SJCRH30 (cell line): Measurements from ENCODE around the gene ITPKB. TPM values are rescaled to one million over a fixed set of nuclear protein-coding genes. Genes with fewer than 3 reads are reported as not detected.
A peak's percentile ranks its signal among the peaks of the same experiment; 100 is the strongest.
"Not testable (repeated sequence)": the region's sequence is repeated elsewhere in the genome, so short reads cannot be mapped to it uniquely, and the experiment has no call there.

ENCODE experiments used
- DNase-seq, 2 experiments: peaks; one replicate each; pipeline ENCODE4 v3.0.0-alpha.2; 2015 to 2020
- H3K27ac ChIP-seq: fragments of 250-450 bp; sonication (Bioruptor Pico); 2 replicates; pipeline ENCODE4 v1.5.1; 2020; ENCODE audit warnings: mild to moderate bottlenecking, moderate library complexity
- H3K27me3 ChIP-seq: fragments of 250-450 bp; sonication (Bioruptor Pico); 2 replicates; pipeline ENCODE4 v1.5.1; 2020; ENCODE audit warnings: mild to moderate bottlenecking, moderate library complexity
- H3K36me3 ChIP-seq: fragments of 250-450 bp; sonication (Bioruptor Pico); 2 replicates; pipeline ENCODE4 v1.5.1; 2020; ENCODE audit warnings: mild to moderate bottlenecking, moderate library complexity
- H3K4me1 ChIP-seq: fragments of 250-450 bp; sonication (Bioruptor Pico); 2 replicates; pipeline ENCODE4 v1.5.1; 2020; ENCODE audit warnings: mild to moderate bottlenecking, moderate library complexity
- H3K4me3 ChIP-seq: fragments of 250-450 bp; sonication (Bioruptor Pico); 2 replicates; pipeline ENCODE4 v1.5.1; 2020; ENCODE audit warnings: mild to moderate bottlenecking, moderate library complexity
- H3K9me3 ChIP-seq: fragments of 250-450 bp; sonication (Bioruptor Pico); replicated peaks from 2 replicates; pipeline ENCODE4 v1.5.1; 2020; ENCODE audit warnings: mild to moderate bottlenecking, moderate library complexity
- total RNA-seq: library from RNA; depleted of rRNA; stranded (reverse); fragments of >200 nt; shearing (Covaris generic); gene quantifications from 2 replicates; pipeline ENCODE4 v1.2.3, GENCODE V29; 2014

Gene ITPKB
- total RNA-seq, 1 experiment from 2014 or later: 23.2 TPM

DNA sequence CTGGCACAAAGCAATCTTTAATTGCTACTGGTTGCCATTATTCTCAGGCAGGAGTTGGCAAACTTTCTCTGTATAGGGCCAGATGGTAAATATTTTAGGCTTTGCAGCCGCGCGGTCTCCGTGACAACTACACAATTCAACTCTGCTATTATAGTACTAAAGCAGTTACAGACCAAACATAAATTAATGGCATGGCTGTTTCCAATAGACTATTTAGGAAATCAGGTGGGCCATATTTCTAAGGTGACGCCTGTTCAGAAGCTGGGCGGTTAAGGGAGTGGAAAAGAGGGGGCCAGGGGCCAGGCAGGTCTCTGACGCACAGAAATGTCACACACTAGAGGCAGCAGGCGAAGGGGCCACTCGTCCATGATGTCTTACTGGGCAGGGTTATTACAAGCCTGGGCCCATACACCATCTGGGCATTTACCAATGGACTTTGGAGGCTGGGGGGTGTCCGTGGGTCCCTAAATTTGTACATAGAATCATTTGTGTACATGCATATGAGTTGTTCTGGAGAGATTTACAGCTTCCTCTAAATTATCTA is 110.4 kb downstream of the ITPKB start:
- peaks cover 18% of the 10 kb centered on the region for H3K4me1 ChIP-seq
- no peaks in the 10 kb centered on the region for H3K9me3 ChIP-seq
- H3K27ac ChIP-seq: no peak overlapping the region
- H3K36me3 ChIP-seq: no peaks in the 10 kb centered on the region
- no peak overlapping the region for H3K4me3 ChIP-seq
- no peak for DNase-seq
- no peaks in the 10 kb centered on the region for H3K27me3 ChIP-seq

DNA sequence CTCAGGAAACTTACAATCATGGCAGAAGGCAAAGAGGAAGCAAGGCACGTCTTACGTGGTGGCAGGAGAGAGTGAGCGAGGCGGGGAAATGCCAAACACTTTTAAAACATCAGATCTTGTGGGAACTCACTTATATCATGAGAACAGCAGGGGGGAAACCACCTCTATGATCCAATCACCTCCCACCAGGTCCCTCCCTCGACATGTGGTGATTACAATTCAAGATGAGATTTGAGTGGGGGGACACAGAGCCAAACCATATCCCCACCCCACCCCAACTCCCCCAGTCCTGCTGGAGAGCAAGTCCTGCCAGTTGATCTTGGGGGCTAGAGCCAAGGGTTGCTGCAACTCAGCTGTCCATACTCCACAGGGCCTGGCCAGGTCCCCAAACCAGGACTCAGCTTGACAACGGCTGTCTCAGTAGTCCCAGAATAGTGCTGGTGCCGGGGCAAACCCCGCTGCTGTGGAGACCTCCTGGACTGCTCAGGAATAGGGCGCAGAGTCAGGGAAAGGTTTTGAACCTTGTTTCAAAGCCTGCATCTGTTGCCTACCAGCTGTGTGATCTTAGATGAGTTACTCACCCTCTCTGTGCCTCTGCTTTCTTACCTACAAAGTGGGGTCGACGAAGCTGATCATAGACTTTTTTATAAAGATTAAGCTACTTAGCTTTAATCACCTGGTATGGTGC is 111.0 kb downstream of the ITPKB start:
- Histone ChIP-seq H3K4me1 (peaks cover 18% of the 10 kb centered on the region), H3K27me3 (no peaks in the 10 kb centered on the region), H3K36me3 (no peaks in the 10 kb centered on the region), H3K9me3 (no peaks in the 10 kb centered on the region), H3K4me3 (no peak overlapping the region), H3K27ac (peak overlapping the region; percentile 42)
- DNase-seq: no peak

- Histone ChIP-seq H3K36me3 (no peaks in the 10 kb centered on the region), H3K9me3 (no peaks in the 10 kb centered on the region), H3K27ac (peak overlapping the region; percentile 42), H3K4me1 (peaks cover 18% of the 10 kb centered on the region), H3K27me3 (no peaks in the 10 kb centered on the region), H3K4me3 (no peak overlapping the region)
- peak; percentile 75 to 85 for DNase-seq
These were observed 111.9 kb downstream of the ITPKB start for GRCh38 chr1:226627050-226627755.

GRCh38 chr1:226626577-226626956 is 112.5 kb downstream of the ITPKB start:
- peak overlapping the region; percentile 42 for H3K27ac ChIP-seq
- H3K9me3 ChIP-seq: peaks cover 5% of the 10 kb centered on the region; the same call in 1 of the 2 replicates
- no peak overlapping the region for H3K4me3 ChIP-seq
- H3K36me3 ChIP-seq: no peaks in the 10 kb centered on the region
- peaks cover 18% of the 10 kb centered on the region for H3K4me1 ChIP-seq
- no peaks in the 10 kb centered on the region for H3K27me3 ChIP-seq
- DNase-seq: peak; percentile 70 to 76

DNA sequence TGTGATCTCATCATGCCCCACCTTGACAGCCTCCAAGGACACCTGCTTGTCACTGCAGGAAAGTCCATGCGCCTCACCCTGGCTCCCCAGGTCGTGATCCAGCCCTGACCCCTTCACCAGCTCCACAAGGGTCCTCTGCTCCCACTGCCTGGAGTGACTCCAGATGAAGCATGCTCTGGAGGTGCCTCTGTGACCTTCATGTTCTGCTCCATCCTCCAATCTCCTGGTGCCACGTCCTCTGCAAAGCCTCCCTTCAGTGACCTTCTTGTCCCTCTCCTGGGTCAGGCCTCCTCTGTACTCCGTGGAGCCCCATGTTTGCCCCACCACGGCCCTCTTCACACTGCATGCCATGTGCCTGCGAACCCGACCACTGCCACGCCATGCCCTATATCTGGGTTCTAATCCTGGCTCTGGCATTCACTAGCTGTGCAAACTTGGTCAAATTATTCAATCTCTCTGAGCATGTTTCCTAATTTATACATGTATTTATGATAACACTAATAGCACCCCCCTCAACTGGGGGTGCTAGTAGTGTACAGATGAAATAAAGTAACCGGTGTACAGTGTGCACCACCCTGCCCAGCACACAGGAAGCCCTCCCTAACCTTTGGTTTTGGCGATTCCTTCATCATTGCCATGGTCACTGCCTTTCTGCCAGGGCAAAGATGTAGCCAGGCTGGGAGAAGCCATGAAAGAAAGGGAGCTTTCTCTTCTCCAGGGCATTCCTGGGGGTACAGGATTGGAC is 113.1 kb downstream of the ITPKB start:
- DNase-seq: no peak
- H3K4me3 ChIP-seq: no peak overlapping the region
- no peaks in the 10 kb centered on the region for H3K36me3 ChIP-seq
- H3K27ac ChIP-seq: no peak overlapping the region
- H3K4me1 ChIP-seq: peaks cover 18% of the 10 kb centered on the region
- H3K9me3 ChIP-seq: peaks cover 11% of the 10 kb centered on the region; the same call in 1 of the 2 replicates
- H3K27me3 ChIP-seq: 0 out of 2 replicates have a peak, but pooled peaks cover 2% of the 10 kb centered on the region

- Histone ChIP-seq H3K9me3 (peaks cover 15% of the 10 kb centered on the region), H3K36me3 (no peaks in the 10 kb centered on the region), H3K4me3 (no peak overlapping the region), H3K27me3 (0 out of 2 replicates have a peak, but pooled peaks cover 2% of the 10 kb centered on the region), H3K27ac (no peak overlapping the region), H3K4me1 (peaks cover 18% of the 10 kb centered on the region)
- no peak for DNase-seq
These were observed 113.8 kb downstream of the ITPKB start for GRCh38 chr1:226625326-226625725.

DNA sequence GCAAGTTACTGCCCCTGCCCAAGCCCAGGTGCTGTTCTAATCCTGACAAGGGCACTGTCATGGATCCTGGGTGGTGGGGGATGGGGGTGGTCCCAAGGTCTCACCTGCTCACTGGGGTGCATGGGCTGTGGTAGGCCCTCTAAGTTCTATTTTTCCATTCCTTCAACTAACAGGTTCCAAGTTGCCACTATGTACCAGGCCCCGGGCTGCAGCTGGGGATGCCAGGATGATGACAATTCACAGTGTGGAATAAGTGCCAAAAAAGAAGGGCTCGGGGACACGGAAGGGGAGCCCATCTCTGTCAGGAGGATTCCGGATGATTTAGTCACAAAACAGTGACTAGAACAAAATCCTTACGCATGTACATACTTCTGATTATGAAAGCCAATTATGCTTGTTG is 114.6 kb downstream of the ITPKB start:
- Histone ChIP-seq H3K27ac (no peak overlapping the region), H3K27me3 (0 out of 2 replicates have a peak, but pooled peaks cover 2% of the 10 kb centered on the region), H3K9me3 (peaks cover 22% of the 10 kb centered on the region), H3K4me3 (no peak overlapping the region), H3K4me1 (peaks cover 18% of the 10 kb centered on the region), H3K36me3 (no peaks in the 10 kb centered on the region)
- DNase-seq: no peak

DNA sequence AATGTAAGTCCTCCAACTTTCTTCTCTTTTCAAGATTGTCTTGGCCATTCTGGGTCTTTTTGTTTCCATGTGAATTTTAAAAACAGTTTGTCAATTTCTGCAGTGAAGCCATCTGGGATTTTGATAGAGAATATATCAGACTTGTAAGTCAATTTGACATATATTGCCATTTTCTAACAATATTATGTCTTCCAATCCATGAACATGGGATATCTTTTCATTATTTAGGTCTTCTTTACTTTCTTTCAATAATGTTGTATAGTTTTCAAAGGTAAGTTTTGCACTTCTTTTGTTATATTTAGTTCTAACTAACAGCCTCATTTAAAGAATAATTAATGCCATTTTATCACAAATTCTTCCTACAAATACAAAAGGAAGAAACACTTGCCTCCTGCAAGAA is 117.1 kb downstream of the ITPKB start:
- Histone ChIP-seq H3K27ac (no peak overlapping the region), H3K36me3 (no peaks in the 10 kb centered on the region), H3K4me3 (no peak overlapping the region), H3K27me3 (0 out of 2 replicates have a peak, but pooled peaks cover 2% of the 10 kb centered on the region), H3K4me1 (peaks cover 5% of the 10 kb centered on the region), H3K9me3 (peaks cover 22% of the 10 kb centered on the region)
- no peak for DNase-seq

GRCh38 chr1:226619031-226619430 is 120.1 kb downstream of the ITPKB start:
- H3K27me3 ChIP-seq: 0 out of 2 replicates have a peak, but pooled peaks cover 2% of the 10 kb centered on the region
- DNase-seq: no peak

GRCh38 chr1:226618380-226618779 is 120.7 kb downstream of the ITPKB start:
- Histone ChIP-seq H3K36me3 (no peaks in the 10 kb centered on the region), H3K27ac (no peak overlapping the region), H3K27me3 (0 out of 2 replicates have a peak, but pooled peaks cover 2% of the 10 kb centered on the region), H3K9me3 (peaks cover 22% of the 10 kb centered on the region), H3K4me1 (no peaks in the 10 kb centered on the region), H3K4me3 (no peak overlapping the region)
- DNase-seq: no peak

More at GRCh38 chr1:226619031-226619430, 120.1 kb downstream of the ITPKB start:
- Histone ChIP-seq H3K4me1 (no peaks in the 10 kb centered on the region), H3K36me3 (no peaks in the 10 kb centered on the region), H3K4me3 (no peak overlapping the region), H3K27ac (no peak overlapping the region), H3K9me3 (peaks cover 22% of the 10 kb centered on the region)

DNA sequence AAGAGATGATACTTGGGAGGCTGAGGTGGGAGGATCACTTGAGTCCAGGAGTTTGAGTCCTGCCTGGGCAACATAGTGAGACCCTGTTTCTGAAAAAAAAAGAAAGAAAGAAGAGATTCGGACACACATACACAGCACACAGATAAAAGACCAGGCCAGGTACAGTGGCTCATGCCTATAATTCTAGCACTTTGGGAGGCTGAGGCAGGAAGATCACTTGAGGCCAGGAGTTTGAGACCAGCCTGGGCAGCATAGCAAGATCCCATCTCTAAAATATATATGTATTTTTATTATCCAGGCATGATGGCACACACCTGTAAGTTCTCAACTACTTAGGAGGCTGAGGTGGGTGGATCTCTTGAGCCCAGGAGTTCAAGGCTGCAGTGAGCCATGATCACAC is 121.4 kb downstream of the ITPKB start:
- not testable (repeated sequence) for DNase-seq, H3K36me3 ChIP-seq, H3K27me3 ChIP-seq, H3K27ac ChIP-seq, H3K4me1 ChIP-seq, H3K4me3 ChIP-seq
- peaks cover 22% of the 10 kb centered on the region for H3K9me3 ChIP-seq

GRCh38 chr1:226617109-226617508 is 122.0 kb downstream of the ITPKB start:
- DNase-seq: no peak
- H3K27ac ChIP-seq: no peak overlapping the region
- no peak overlapping the region for H3K4me3 ChIP-seq
- H3K9me3 ChIP-seq: peaks cover 22% of the 10 kb centered on the region
- no peaks in the 10 kb centered on the region for H3K36me3 ChIP-seq
- H3K4me1 ChIP-seq: no peaks in the 10 kb centered on the region
- H3K27me3 ChIP-seq: 0 out of 2 replicates have a peak, but pooled peaks cover 2% of the 10 kb centered on the region

- DNase-seq: no peak
- Histone ChIP-seq H3K4me1 (no peaks in the 10 kb centered on the region), H3K27ac (no peak overlapping the region), H3K27me3 (0 out of 2 replicates have a peak, but pooled peaks cover 2% of the 10 kb centered on the region), H3K9me3 (peaks cover 18% of the 10 kb centered on the region), H3K4me3 (no peak overlapping the region), H3K36me3 (no peaks in the 10 kb centered on the region)
These were observed 122.4 kb downstream of the ITPKB start for GRCh38 chr1:226616636-226617035.

DNA sequence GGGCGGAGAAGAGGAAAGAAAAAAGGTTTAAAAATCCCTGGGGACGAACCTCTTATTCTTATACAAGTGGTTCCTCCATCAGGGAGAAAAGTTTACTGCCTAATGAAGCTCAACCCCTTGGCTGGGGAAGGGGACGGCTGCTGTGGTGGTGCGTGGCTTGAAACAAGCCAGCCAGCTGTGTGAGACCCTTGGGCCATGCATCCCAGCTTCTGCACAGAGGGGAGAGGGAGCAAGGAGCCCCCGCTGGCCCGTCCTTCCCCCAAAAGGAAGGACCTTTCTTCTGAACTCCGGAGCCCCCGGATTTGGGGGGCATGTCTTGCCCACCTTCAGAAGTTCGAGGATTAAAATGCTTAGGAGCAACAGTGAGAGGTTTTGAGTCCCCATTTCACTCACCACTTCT is 123.2 kb downstream of the ITPKB start:
- peaks cover 10% of the 10 kb centered on the region for H3K9me3 ChIP-seq
- no peak overlapping the region for H3K4me3 ChIP-seq
- no peaks in the 10 kb centered on the region for H3K4me1 ChIP-seq
- H3K36me3 ChIP-seq: no peaks in the 10 kb centered on the region
- DNase-seq: no peak
- no peak overlapping the region for H3K27ac ChIP-seq
- H3K27me3 ChIP-seq: no peaks in the 10 kb centered on the region
